Amygdala (tissue), 56 donors: ENCODE measurements around the gene TCF12.
"Not testable (repeated sequence)": the region's sequence is repeated elsewhere in the genome, so short reads cannot be mapped to it uniquely, and the experiment has no call there.

Experiments used
- DNase-seq, 56 donors: peaks; one replicate each; lab custom pipeline; 2025; lab: John Stamatoyannopoulos, UW

Gene TCF12

DNA sequence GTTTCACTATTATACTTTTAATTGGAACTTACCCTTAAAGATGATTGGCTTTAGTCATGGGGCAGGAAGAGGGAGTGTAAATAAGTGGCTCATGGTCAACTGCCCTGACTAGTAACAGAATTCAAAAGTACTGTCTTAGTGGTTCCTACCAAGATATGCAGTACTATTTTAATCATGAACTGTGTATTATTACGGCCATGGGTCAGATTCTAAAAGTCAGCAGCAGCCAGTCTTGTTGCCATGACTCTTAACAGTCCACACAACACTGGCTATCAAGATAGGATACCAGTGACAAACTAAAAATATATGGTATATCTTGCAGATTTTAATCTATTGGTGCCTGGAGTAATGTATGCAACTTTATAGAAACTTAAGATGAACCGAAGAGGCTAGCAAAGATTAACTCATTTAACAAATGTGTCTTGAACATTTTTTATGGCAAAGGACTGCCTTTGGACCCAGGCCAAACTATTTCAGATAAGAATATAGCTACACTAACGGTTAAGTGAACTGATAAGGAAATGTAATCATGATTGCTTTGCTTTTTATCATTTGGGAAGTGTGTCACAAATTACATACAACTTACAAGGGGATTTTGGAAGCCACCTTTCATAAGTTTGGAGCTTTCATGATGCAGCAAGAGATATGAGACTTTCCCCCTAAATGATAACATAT lies 163.7 kb downstream of the TCF12 start:
- no peak for DNase-seq

DNA sequence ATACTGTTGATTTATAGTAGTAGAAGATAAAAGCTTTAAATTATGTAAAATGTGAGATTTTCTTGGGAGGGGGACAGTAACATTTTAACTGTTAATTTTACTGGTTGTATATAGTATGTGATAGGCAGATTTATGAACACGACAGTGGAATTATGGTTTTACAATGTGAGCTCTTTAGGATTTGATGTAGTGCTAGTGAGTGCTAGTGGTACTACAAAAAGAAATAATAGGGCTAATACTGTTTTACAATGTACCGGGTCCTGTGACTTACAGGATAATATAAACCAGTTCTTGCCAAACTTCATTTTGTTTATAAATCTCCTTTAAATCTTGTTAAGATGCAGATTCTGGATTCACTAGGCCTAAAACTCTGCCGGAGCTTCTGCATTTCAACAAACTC lies 165.7 kb downstream of the TCF12 start:
- DNase-seq, result no peak

DNA sequence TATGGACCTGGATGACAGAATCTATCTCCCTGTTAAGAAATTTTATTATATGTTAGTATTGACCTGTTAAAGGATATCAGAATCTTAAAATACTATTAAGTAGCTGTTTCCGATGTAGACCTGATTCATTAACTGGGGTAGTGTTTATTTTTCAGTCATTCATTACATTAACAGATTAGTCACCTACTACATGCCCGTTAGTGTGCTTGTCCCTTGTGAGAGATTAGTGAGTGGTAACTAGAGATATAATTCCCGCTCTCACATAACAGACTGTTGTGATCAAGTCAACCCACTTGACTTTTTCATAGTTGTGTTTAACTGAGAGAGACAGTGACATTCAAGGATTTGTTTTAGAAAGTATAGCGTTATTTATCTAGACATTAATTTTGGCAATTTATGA lies 166.8 kb downstream of the TCF12 start:
- no peak for DNase-seq

DNA sequence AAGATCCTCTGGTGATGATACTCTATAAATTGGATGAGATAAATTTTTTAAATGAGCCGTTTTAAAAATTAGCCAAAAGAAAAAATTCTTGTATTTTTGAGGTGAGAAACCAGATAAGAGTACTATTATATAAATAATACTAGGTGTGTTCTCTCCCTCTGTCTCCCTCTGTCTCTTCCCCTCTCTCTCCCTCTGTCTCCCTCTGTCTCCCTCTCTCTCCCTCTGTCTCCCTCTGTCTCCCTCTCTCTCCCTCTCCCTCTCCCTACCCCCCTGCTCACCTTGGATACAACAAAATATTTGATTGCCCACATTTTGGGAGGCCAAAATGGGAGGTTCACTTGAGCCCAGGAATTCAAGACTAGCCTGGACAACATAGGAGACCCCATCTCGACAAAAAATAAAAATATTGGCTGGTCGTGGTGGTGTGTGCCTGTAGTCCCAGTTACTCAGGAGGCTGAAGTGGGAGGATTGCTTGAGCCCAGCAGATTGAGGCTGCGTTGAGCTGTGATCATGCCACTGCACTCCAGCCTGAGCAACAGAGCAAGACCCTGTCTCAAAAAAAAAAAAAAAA lies 168.5 kb downstream of the TCF12 start:
- DNase-seq, result no peak

DNA sequence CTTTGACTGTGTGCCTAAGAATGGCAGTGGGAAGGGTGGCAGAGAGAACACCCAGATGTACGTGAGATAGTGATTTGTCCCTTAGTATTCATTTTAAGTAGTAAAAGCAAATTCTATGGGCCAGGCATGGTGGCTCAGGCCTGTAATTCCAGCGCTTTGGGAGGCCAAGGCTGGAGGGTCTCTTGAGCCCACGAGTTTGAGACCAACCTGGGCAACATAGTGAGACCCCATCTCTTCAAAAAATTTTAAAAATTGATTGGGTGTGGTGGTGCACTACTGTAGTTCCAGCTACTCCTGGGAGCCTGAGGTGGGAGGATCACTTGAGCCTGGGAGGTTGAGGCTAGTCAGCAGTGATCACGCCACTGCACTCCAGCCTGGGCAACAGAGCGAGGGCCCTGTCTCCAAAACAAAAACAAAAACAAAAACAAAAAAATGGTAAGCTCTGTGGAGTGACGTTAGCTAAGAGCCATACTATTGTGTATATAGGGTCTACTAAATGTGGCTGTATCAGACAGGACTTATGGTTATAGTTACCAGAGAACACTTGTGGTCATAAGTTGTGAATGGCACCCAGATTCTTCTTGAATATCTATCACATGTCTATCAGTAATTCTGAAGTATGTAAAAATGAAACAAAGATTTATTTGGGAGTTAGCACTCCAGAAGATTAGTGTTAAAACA lies 171.5 kb downstream of the TCF12 start:
- DNase-seq, result no peak

DNA sequence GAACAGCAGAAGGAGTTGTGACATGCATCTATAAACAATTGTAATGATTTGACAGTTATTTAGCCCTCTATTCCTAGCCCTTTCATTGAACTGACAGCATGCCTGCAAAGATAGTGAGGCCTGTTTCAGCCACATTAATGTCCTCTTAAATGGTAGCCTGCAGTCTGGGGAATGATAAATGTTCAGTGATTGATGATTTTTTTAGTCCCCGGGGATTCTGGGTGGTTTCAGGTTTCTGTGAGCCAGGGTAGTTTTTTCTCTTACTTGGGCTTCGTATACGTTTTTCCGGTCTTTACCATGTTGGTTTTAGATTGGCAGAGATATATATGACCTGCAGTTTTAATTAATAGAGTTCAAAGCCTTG lies 172.0 kb downstream of the TCF12 start:
- DNase-seq, result no peak

DNA sequence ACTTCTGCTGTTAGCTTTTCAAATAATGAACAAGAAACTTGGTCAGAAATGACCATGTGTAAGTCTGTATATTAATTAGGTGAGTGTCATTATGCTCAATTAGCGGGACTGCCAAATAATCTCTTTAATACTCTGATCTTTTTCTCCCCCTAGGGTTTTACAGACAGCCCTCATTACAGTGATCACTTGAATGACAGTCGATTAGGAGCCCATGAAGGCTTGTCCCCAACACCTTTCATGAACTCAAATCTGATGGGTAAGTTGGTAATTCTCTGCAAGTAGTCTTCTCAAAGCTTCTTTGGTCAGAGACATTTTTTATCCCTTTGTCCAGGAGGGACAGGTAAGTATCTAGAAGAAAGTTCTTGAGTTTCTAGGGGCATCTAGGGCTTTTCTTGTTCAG lies 173.2 kb downstream of the TCF12 start:
- DNase-seq, result no peak

DNA sequence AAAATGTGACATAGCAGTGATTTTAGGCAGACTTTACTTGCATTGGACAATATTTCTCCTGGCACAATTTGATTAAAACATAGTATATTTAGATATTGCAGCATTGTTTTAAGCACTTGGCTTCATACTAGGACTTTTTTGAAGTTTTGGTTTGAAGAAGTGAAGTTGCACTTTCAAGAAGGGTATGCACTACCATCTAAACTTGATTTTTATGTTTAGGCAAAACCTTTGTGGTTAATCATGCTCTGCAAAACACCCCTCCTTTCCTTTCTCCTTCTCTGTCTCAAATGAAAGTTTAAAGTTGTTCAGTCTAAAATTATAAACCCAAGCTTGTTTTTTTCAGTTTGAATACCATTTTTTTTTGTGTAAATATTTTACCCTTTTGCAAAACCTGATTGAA lies 173.8 kb downstream of the TCF12 start:
- no peak for DNase-seq

DNA sequence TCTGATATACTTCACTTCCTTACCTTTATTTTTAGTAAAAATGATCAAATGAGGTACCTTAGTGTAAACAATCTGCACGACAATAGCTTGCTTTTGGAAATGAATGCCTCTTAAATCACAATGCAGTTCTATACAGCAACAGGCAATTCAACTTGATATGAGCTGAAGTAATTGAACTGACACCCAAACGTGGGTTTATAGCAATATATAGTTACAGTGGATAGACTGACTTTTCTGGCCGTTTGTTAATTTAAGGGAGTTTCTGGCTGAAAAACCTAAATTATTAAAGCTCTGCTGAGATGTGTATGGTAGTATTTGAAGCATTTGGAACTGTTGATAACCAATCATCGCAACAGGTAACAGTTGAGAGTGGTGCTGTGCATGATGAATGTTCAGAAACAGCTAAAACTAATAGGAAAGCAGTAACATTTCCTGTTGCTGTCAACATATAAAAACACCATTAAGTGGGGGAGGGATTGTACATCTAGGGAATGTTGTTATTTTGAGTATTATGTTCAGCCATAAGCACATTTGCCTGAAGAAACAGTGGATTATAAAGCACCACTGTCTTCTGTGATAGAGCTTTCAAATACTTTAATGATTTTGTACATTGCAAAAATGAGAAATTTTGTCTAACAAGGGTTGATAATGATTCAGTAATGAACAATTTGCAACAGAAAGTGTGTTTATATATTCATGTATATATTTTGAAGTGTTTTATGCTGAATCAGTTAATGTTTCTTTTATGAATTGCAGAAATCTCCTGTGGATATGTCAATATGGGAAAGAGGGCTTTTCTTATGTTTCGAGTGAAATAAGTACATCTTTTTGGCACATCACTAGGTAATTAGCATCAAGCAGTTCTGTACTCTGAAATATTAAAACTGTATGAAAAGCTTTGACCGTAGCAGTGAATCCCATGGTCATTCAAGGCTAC lies 176.1 kb downstream of the TCF12 start:
- DNase-seq, result no peak

DNA sequence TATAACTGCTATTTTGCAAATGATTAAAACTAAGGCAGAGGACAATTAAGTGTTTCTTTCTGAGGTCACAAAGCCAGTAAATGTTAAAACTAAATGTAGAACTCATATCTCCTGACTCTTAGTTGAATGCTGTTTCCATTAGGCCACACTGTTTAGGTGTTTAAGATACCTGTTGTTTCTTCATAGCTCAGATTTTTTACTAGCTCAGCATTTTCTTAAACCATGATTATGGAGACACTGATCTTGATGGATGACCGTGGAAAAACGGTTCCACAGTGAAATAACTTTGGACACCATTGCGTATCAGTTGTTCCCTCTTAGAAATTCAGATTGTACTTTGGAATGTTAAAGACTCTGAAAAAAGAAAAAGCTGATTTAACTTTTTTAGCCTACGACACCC lies 177.5 kb downstream of the TCF12 start:
- DNase-seq, result no peak

DNA sequence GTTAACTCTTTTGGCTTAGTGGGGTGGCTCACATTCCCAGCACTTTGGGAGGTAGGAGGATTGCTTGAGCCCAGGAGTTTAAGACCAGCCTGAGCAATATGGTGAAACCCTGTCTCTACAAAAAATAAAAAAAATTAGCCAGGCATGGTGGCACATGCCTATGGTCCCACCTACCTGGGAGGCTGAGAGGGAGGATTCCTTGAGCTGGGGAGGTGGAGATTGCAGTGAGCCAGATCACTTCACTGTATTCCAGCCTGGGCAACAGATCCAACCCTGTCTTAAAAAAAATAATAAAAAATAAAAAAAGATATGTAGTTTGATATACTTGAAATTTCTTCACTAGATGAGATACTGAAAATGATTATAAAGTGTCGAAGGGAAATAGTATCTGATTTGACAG lies 178.8 kb downstream of the TCF12 start:
- DNase-seq, result no peak

DNA sequence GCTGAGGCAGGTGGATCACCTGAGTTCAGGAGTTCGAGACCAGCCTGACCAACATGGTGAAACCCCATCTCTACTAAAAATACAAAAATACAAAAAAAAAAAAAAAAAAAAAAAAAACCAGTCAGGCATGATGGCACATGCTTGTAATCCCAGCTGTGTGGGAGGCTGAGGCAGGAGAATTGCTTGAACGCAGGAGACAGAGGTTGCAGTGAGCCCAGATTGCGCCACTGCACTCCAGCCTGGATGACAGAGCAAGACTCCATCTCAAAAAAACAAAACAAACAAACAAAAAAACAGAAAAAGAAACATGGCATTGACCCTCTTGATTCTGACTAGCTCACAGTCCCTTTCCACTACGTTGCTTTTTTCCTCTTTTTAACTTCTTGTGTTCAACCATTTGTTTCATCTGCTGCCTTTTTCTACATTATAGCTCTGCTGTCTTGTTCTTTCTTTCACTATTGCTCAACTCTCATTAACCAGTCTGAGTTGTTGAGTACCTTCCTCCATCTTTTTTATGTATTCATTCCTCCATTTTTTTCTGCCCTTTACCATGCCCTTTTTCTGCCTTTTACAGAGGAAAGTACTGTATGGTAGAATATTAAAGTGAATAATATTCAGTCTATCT lies 179.6 kb downstream of the TCF12 start:
- not testable (repeated sequence) for DNase-seq

DNA sequence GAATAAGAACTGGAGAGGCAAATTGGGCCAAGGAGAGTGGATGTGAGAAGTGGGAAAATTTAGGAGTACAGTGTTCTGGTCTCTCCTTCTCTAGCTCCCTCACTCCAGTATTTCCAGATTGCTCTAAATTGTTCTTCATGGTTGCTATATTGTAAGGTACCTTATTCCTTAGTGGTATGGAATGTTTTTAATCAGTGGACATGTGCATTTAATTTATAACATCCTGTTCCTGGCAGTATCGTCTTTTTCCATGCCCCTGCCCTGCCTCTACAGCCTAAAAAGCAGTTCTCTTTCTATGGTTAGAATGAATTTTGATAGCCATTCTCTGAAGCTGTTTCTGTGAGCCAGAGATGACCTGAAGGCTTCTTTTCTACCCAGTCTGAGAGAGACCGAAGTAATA lies 180.5 kb downstream of the TCF12 start:
- DNase-seq, result no peak

DNA sequence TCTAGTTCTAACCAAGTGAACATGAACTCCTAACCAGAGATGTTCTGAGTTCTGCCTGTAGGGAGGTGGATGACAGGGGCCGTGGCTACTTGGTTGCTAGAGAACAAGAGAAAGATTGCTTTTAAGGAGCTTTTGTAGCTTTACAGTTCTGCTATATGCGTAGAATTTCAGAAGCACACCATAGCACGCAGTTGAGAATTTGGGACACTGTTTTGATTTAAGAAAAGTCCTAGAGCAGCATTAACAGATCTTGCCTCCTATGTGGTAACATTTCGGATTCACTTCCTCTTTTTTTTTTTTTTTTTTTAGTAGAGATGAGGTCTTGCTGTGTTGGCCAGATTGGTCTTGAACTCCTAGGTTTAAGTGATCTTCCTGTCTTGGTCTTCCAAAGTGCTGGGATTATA lies 181.7 kb downstream of the TCF12 start:
- no peak for DNase-seq

DNA sequence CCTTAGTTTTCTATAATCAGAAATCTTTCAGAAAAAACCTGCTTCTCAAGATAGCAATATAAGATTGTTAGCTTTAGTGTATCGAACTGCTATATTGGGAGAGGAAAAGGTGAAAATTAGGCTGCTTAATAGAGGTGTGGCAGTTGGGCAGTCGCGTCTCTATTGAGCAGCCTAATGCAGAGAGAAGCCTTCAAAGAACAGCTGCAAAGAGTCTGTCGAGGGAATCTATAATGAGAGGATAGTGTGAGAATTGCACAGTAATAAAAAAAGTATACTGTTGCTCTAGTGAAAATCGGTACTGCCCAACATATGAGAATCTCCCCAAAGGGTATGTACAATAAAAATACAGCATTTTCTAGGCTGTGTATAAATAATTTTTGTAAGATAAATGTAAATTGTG lies 184.4 kb downstream of the TCF12 start:
- no peak for DNase-seq

DNA sequence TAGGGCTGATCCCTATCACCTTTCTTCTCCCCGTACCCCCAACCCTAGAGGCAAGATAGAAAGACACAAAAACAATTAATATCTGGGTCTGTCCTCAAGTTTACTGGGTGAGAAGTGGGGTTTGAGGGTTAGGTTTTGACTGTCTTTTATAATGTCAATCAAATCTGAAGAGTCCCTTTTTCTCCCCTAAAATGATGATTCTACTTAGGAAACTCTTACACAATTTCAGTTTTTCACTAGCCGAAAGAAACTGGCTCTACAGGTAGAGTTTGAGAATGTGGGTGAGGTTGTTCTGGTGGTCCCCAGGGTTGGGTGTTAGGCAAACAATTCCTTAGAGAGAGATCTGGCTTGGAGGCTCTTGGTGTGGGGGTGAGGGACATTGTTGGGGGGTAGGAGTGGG lies 189.9 kb downstream of the TCF12 start:
- no peak for DNase-seq

DNA sequence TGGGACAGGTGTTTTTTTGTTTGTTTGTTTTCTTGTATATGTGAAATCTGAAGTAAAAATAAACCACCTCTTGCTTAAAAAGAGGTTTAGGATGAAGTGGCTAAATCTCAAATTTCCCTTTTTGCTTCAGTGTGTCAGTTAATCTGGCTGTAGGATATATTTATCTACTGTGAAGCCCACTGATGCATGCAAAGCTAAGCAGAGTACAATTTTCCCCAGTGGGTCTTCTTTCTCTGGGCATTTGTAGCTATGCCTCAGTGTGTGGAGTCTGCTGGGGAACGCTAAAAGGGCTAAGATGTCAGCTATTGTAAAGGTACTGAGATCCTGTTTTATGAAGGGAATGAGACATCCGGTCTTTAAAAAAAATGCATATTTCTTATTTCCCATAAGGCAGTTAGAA lies 190.6 kb downstream of the TCF12 start:
- DNase-seq, result no peak

DNA sequence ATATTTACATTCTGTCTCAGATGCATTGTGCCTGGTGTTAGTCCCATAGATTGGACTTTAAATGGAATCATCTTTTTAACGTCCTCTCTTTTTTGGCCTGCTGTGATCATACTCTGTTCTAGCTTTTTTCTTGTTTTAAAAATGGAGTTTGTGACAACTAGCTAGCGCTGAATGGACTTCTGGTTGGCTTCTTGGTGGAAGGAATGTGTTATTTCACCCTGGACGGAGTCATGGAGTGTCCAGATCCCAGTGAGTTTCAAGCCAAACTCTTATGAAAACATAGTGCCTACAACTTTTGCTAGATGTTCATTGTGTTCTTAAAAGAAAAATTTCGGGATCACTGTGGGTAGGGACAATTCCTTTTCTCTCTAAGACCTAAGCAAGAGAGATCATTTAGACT lies 192.6 kb downstream of the TCF12 start:
- no peak for DNase-seq

DNA sequence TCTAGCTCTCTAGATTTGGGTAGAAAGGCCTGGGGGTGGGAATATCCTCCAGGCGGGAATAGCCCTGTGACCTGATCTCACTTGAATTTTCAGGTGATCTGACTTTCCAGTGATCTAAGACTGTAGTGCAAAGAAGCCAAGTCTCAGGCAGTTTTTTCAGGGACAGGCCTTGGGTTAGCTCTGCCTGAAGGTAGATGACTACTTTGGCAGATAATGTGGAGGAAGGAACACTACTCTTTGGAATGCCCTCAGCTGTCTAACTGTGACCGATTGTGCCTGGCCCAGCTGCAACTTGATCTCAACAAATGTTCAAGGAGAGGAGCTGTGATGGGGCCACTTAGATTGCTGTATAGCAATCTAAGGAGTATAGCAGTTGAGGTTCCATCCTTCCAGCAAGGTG lies 193.7 kb downstream of the TCF12 start:
- no peak for DNase-seq

DNA sequence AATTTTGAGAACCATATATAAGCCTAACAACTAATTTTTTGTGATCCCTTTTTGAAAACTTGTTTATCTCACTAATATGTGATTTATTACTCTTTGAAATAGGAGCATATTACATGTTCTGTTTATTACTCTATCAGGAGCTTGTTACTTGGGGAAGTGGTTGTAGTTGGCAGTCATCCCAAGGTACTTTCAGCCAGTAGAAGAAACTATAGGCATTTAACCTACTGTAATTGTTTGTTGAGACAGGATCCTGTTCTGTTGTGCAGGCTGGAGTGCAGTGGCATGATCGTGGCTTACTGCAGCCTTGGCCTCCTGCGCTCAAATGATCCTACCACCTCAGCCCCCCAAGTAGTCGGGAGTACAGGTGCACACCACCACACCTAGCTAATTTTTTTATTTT lies 195.6 kb downstream of the TCF12 start:
- no peak for DNase-seq
